HG03460 (cell line): ENCODE data around the gene S100A13.
"Not testable (repeated sequence)": the region's sequence is repeated elsewhere in the genome, so short reads cannot be mapped to it uniquely, and the experiment has no call there.

Experiments used
- ATAC-seq: cut with Tn5 transposase; IDR thresholded peaks from one replicate; pipeline ENCODE4 v1.9.1; 2021; ENCODE audit not compliant: unreplicated experiment

Gene S100A13

GRCh38 chr1:153626904-153627714, at the start of gene S100A13:
Gene S100A13, minus strand, starts transcription at chr1:153627505. Its CDS starts 1,033 bp downstream, at chr1:153626472.
- no peak for ATAC-seq

GRCh38 chr1:153673511-153673910, 46.2 kb upstream of the S100A13 start:
- ATAC-seq = no peak

- ATAC-seq = peak; percentile 15
These were observed 44.5 kb upstream of the S100A13 start for GRCh38 chr1:153671628-153672353.

GRCh38 chr1:153670859-153671627, 43.7 kb upstream of the S100A13 start, which contains the start of gene ILF2:
Gene ILF2, minus strand, starts transcription at chr1:153670993. Its CDS starts 71 bp downstream, at chr1:153670922.
- ATAC-seq = peak; percentile 82

- ATAC-seq = no peak
These were observed 43.1 kb upstream of the S100A13 start for GRCh38 chr1:153670257-153670858.

- no peak for ATAC-seq
These were observed 42.3 kb upstream of the S100A13 start for GRCh38 chr1:153669606-153670005.

GRCh38 chr1:153668672-153669071, 41.4 kb upstream of the S100A13 start:
- ATAC-seq = not testable (repeated sequence)

- ATAC-seq = no peak
These were observed 40.1 kb upstream of the S100A13 start for GRCh38 chr1:153667439-153667838.

- ATAC-seq = no peak
These were observed 35.9 kb upstream of the S100A13 start for GRCh38 chr1:153663211-153663610.

GRCh38 chr1:153662269-153662668, 35.0 kb upstream of the S100A13 start:
- no peak for ATAC-seq

GRCh38 chr1:153661111-153661708, 33.9 kb upstream of the S100A13 start:
- ATAC-seq = no peak

- no peak for ATAC-seq
These were observed 32.4 kb upstream of the S100A13 start for GRCh38 chr1:153659656-153660055.

GRCh38 chr1:153659175-153659534, 31.9 kb upstream of the S100A13 start:
- ATAC-seq = no peak

- ATAC-seq = peak; percentile 92
These were observed 31.3 kb upstream of the S100A13 start, which contains the start of gene SNAPIN for GRCh38 chr1:153658400-153659174. Gene SNAPIN, plus strand, starts transcription at chr1:153658703. Its CDS starts 41 bp downstream, at chr1:153658744.

GRCh38 chr1:153655333-153655732, 28.0 kb upstream of the S100A13 start:
- ATAC-seq = no peak

GRCh38 chr1:153652805-153653500, 25.6 kb upstream of the S100A13 start:
- no peak for ATAC-seq

- ATAC-seq = no peak
These were observed 24.5 kb upstream of the S100A13 start for GRCh38 chr1:153651771-153652170.

GRCh38 chr1:153649863-153650235, 22.5 kb upstream of the S100A13 start:
- ATAC-seq = no peak
